NCI-H1436 (cell line): Measurements from ENCODE around the gene ADARB1.

Experiments
- DNase-seq: peaks from one replicate; lab custom pipeline; 2025; lab: John Stamatoyannopoulos, UW

ADARB1 gene

GRCh38 chr21:45152265-45152746 is 77.9 kb downstream of the ADARB1 start:
- DNase-seq = no peak

- DNase-seq = no peak
Observed at GRCh38 chr21:45153358-45154318, 79.3 kb downstream of the ADARB1 start.

GRCh38 chr21:45154511-45155508 is 80.4 kb downstream of the ADARB1 start:
- DNase-seq = no peak

GRCh38 chr21:45155910-45156309 is 81.5 kb downstream of the ADARB1 start:
- no peak for DNase-seq

GRCh38 chr21:45156459-45156858 is 82.1 kb downstream of the ADARB1 start:
- DNase-seq = no peak

- DNase-seq = no peak
Observed at GRCh38 chr21:45157932-45158331, 83.6 kb downstream of the ADARB1 start.

GRCh38 chr21:45158491-45159423 is 84.4 kb downstream of the ADARB1 start:
- DNase-seq = no peak

GRCh38 chr21:45160198-45160597 is 85.8 kb downstream of the ADARB1 start:
- no peak for DNase-seq

GRCh38 chr21:45161038-45161945 is 86.9 kb downstream of the ADARB1 start:
- DNase-seq = no peak

GRCh38 chr21:45162115-45162514 is 87.7 kb downstream of the ADARB1 start:
- no peak for DNase-seq

- no peak for DNase-seq
Observed at GRCh38 chr21:45162809-45163208, 88.4 kb downstream of the ADARB1 start.

- DNase-seq = no peak
Observed at GRCh38 chr21:45163413-45164123, 89.2 kb downstream of the ADARB1 start.

GRCh38 chr21:45164124-45164511 is 89.7 kb downstream of the ADARB1 start:
- DNase-seq = no peak

- DNase-seq = no peak
Observed at GRCh38 chr21:45164838-45165237, 90.5 kb downstream of the ADARB1 start.

- DNase-seq = no peak
Observed at GRCh38 chr21:45166931-45167330, 92.6 kb downstream of the ADARB1 start.

GRCh38 chr21:45167796-45168222 is 93.4 kb downstream of the ADARB1 start:
- DNase-seq = no peak

GRCh38 chr21:45168522-45168921 is 94.1 kb downstream of the ADARB1 start:
- DNase-seq = no peak

- no peak for DNase-seq
Observed at GRCh38 chr21:45169001-45169400, 94.6 kb downstream of the ADARB1 start.

- DNase-seq = no peak
Observed at GRCh38 chr21:45169682-45170081, 95.3 kb downstream of the ADARB1 start.
